GM18951 (cell line): ENCODE data around the gene KRTAP23-1.

Source experiments
- POLR2A ChIP-seq: IDR thresholded peaks from 4 replicates; pipeline ENCODE4 v1.6.1; 2011; ENCODE audit warnings: mild to moderate bottlenecking; ENCODE audit not compliant: insufficient read length, insufficient read depth; ENCODE audit errors: extremely low read depth
- in situ Hi-C: fragments of 300-500 bp; cut with MboI; formaldehyde crosslinking; loops from one replicate; pipeline ENCODE4 v1.12.0; 2022; ENCODE audit warnings: low sequenced_read_pairs, mixed read lengths, inconsistent platforms; ENCODE audit not compliant: unreplicated experiment

Gene KRTAP23-1, protein sequence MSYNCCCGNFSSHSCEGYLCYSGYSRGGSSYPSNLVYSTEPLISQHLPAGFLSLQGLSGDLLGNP

DNA sequence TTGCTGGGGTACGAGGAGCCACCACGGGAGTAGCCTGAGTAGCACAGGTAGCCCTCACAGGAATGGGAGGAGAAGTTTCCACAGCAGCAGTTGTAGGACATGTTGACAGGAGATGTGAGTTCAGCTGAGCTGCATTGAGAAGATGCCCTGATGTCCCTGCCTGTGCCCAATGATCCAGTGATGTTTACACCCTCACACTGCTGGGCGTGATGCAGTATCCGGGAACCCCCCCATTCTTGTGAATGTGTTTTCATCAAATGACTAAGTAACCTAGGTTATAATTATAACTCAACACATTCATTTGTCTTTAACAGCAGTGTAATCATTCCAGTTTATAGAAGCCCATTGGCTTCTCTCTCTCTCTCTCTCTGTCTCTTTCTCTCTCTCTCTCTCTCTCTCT lies at the start of gene KRTAP23-1:
Gene KRTAP23-1, minus strand, starts transcription at position 101 of the 400 bp plus-strand sequence. Its CDS starts 0 bp downstream, at position 101.
- in situ Hi-C loops = no loop called here
- no peak for TF ChIP-seq POLR2A

DNA sequence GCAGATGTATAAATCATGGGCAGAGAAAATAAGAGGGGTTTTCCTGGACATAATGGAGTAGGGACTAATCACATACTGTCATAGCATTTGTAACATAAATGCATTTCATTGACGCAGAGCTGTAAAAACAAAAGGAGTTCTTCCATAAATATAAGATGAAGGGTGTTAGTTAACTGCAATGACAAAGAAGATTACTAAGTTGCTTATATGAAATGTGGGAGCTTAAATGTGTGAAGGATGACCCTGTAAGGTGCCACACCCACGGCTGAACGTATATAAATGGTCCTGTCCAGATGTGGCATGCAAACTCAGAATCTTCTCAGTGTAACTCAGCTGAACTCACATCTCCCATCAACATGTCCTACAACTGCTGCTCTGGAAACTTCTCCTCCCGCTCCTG lies 47.3 kb upstream of the KRTAP23-1 start, which contains the start of gene KRTAP13-1:
Gene KRTAP13-1, plus strand, starts transcription at position 301 of the 400 bp plus-strand sequence. Its CDS starts 56 bp downstream, at position 357.
- TF ChIP-seq POLR2A = no peak
- in situ Hi-C loops = no loop called here

DNA sequence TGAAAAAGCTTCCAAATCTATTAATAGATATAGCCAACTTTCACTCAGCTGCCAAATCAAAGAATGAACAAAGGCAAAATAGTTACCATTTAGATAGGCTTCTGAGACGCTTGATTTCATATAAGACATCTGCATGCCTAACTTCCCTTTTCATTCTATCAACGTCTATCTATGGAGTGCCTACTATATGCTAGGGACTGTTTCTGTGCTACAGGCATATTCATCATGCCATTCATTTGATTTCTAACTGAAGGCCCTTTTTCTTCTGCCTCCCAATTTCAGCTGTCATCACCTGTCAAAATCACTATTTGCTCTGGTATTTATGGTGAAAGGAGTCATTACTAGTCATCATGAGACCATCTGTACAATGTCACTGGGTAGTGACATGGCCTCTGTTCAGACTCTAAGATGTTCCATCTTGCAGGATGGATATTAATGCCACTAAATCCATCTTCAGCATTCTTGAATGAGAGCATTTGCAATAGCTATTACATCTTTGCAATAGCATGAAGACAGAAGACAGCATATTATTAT lies 43.2 kb upstream of the KRTAP23-1 start:
- in situ Hi-C loops = no loop called here

DNA sequence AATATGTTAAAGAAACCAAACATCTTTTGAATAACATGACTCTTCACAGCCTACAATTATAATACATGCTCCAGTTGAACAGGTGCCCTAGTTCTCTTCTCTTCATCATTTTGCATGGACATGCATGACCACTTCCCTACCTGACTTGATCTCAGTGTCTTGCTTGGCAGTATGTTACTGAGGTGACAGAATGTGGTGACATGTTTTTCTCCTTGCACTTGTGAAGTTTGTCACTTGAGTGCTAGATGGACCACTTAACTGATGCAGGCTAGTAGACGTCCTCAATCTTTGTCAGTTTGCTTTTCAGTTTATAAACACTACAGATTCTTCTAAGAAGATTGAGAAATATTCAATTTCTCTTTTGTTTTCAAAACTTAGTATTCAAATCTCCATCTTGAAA lies 33.8 kb upstream of the KRTAP23-1 start:
- TF ChIP-seq POLR2A = no peak
- in situ Hi-C loops = no loop called here

More for the DNA sequence above, 43.2 kb upstream of the KRTAP23-1 start:
- TF ChIP-seq POLR2A = no peak

DNA sequence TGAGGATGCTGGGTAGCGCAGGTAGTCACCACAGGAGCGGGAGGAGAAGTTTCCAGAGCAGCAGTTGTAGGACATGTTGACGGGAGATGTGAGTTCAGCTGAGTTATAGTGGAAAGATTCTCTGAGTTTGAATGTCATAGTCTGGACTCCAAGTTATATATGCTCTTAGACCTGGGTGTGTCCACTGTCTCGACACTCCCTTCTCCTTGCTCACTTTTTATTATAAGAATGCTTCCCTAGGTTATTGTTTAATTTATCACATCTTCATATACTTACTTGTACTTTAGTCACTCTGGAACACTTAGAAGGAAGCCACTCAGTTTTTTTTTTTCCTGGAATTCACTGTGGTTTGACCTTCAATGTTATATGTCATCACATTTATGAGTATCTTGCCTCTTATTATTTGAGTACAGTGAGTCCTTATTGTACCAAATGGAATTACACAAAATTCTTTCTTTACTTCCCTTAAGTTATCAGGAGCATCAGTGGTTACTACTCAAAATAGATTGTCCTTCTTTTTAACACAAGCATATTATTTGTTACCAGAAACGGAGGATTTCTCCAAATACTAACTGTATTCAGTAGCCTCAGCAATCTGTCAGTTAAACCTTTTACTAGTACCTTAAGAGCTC lies 23.8 kb upstream of the KRTAP23-1 start, which contains the start of gene KRTAP13-2:
Gene KRTAP13-2, minus strand, starts transcription at position 133 of the 632 bp plus-strand sequence. Its CDS starts 58 bp downstream, at position 75.
- in situ Hi-C loops = no loop called here
- no peak for TF ChIP-seq POLR2A

DNA sequence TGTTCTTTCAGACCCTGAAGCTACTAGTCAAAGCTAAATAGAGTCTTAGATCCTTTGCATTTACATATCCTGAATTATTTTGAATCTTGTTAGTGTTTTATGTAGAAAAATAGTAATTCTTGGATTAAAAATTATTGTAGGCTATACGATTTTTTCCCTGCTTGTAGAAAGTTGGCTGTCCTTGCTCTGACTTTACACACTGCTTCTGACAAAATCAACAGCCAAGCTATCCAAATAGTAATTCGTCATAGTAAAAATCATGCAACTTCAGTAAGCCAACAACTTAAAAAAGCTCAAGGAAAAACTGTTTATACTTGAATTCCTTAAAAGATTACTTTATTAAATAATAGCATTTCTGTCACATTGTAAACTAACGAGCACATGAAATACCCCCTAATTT lies 7.5 kb upstream of the KRTAP23-1 start:
- TF ChIP-seq POLR2A = no peak
- in situ Hi-C loops = no loop called here

DNA sequence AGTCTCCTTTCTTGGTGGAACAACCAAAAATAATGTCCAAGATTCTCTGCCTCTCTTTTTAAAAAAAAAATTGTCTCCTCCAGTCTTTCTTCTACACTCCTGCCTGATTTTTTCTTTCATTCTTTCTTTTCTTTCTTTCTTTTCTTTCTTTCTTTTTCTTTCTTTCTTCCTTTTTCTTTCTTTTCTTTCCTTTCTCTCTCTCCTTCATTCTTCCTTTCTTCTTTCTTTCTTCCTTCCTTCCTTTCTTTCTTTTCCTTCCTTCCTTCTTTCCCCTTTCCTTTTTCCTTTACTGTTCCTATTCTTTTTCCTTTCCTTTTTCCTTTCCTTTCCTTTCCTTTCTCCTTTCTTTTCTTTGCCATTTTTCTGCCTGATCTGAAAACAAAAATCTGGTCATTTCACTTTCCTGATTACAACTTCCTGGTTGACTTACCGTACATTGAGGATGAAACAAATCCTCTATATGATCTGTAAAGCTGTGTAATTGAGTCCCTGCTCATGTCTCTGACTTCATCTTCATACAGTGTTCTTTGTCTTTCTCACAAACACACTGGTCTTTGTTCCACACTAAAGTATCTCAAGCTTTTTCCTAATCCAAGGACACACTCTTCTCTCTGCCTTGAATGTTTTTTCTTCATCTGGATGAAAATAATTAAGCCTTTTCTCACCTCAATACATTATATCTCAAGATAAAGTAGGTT lies 6.1 kb upstream of the KRTAP23-1 start:
- in situ Hi-C loops = no loop called here
- no peak for TF ChIP-seq POLR2A

DNA sequence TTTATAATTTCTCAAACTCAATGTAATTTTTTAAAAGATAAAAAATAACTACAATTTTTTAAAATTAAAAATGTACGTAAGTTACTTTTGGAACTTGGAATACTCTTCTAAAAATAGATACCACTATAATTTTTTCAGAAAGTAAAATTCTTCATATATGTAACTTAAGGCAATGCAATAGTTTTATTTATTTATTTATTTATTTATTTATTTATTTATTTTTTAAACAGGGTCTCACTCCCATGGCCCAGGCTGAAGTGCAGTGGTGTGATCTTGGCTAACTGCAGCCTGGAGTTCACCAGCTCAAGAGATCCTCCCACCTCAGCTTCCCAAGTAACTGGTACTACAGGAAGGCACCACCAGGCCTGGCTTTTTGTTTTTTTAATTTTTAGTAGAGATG lies 3.1 kb upstream of the KRTAP23-1 start:
- TF ChIP-seq POLR2A = no peak
- in situ Hi-C loops = no loop called here

DNA sequence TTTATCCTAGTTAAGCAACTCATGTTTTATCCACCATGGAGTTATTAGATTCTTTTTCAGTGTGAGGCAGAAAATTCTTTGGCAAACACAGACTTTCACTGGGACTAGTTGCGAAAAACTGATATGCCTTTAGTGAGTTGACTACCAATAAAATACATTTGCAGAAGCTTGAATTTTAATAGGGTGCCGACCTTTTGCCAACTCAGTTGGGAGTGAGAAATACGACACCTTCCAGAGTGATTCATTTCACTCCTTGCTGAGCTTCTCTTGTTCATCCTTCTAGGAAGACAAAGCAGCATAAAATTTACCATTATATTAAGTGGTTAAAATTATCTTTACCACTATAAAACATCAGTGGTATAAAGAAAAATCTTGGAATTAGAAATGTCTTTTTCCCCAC lies 1.2 kb upstream of the KRTAP23-1 start:
- in situ Hi-C loops = no loop called here
- TF ChIP-seq POLR2A = no peak

DNA sequence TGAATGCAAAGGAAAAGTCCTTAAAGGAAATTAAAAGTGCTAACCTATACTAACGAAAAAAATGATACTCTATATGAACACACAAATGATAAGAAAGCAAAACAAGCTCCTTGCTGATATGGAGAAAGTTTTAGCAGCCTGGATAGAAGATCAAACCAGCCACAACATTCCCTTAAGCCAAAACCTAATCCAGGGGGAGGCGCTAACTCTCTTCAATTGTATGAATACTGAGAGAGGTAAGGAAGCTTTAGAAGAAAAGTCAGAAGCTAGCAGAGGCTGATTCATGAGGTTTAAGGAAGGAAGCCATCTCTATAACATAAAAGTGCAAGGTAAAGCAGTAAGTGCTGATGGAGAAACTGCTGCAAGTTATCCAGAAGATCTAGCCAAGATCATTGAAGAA lies 3.4 kb downstream of the KRTAP23-1 start:
- in situ Hi-C loops = no loop called here

DNA sequence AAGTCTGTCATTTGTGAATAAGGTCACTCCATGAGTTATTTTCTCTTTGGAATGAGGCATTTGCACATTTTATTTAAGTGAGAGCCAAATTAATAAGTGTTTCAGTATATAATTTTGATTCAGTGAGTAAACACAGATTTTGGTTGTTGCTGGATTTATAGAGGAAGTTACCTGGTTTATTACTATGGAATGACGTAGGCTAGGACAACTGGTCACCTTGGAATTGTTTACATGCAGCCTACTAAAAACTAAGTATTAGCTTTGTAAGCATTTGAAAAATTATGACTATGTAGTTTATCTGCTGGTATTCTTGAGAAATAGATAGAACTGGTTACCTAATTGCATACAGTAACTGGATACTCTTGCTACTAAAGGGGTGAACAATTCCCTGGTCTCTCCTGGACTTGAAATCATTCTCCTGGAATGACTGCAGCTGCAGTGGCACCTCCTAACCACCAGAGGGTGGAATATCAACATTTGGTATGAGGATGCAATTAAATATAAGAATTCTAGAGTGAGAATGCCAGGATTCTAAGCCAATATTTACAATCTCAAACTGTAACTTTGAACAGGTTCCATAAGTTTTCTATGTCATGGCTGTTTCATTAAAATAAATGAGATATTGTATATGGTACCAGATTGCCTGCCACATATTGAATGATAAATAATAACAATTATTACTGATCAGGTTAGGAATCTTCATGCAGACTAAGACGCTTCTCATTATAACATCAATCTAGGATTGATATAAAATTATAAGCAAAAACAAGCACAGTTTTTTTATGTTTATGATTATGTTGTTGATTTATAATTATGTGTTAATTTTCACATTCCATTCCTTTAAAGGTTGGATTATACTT lies 7.5 kb downstream of the KRTAP23-1 start:
- TF ChIP-seq POLR2A = no peak
- in situ Hi-C loops = no loop called here

More for the DNA sequence above, 3.4 kb downstream of the KRTAP23-1 start:
- no peak for TF ChIP-seq POLR2A

DNA sequence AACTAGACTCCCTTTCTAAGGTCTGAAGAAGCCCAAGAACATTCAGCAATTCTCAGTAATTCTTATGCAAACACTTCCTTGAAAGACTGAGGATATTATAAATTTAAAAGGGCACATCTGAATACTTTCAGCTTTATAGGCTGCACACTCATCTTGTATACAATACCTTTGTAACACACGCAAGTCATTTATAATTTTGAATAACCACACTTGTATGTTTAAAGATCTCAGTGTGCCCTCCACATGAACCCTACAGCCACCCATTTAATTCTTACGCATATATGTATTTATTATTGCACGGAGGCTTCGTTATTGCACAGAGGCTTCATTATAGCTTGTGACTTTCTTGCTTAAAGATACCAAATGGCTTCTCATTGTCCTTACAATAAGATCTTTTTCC lies 9.7 kb downstream of the KRTAP23-1 start:
- in situ Hi-C loops = no loop called here
- no peak for TF ChIP-seq POLR2A

DNA sequence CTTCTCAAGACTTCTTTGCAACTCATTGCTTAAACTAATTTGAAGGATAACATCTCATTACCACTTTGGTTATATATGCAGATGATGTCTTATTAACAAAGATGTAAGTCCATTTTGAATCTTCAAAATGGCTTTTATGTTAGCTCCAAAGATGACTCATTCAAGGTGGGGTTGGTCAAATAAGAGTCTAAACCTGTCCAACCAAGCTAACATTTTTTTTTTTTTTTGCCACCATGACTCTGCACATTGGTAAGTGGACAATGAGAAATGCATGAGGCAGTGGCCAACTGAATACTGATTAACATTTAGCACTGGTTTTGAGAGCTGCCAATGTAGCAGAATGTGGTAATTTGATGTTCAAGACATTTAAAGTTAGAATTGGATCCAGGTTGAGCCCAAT lies 10.6 kb downstream of the KRTAP23-1 start:
- no peak for TF ChIP-seq POLR2A
- in situ Hi-C loops = no loop called here

DNA sequence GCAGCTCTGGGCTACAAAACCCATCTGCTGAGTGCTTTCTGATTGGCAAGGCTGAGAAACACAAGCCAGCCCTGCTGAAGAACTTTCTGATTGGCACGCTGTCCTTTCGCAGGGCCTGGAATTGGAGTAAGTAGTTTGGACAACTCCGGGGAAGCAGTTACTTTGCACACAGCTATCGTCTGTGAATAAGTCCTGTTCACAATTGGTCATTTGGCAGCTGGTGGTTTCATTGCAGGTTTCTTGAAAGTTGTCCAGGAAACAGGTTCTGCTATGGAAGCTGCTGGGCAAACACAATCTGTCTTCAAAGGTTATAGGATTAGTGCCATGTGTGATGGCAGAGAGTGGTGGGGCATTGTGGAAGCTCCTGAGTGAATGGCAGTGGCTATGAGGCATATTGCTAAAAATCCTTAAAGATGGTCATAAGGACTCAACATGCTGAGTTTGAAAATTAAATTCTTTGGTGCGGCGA lies 11.1 kb downstream of the KRTAP23-1 start, which contains the start of gene KRTAP27-1:
Gene KRTAP27-1, minus strand, starts transcription at position 419 of the 469 bp plus-strand sequence. Its CDS starts 26 bp downstream, at position 393.
- in situ Hi-C loops = no loop called here
- no peak for TF ChIP-seq POLR2A
